ENCODE measurements around the gene ILK. TPM values are rescaled to one million over a fixed set of nuclear protein-coding genes. Genes with fewer than 3 reads are reported as not detected.

Gene ILK
- total RNA-seq, 1 donor from 2014 or later: 210 TPM

Other genes starting within 250 kb of the ILK start
- gene SMPD1, start 213.3 kb upstream of the ILK start, total RNA-seq: 60.9 TPM
- gene APBB1, start 184.7 kb upstream of the ILK start, total RNA-seq: 87.6 TPM
- gene HPX, start 162.8 kb upstream of the ILK start, total RNA-seq: not detected
- 14.4 TPM for gene TRIM3, start 129.8 kb upstream of the ILK start, total RNA-seq
- 15.2 TPM for gene ARFIP2, start 122.4 kb upstream of the ILK start, total RNA-seq
- gene TIMM10B, start 122.3 kb upstream of the ILK start, total RNA-seq: 17.9 TPM
- gene DNHD1, start 106.5 kb upstream of the ILK start, total RNA-seq: 5.5 TPM
- gene RRP8, start 158 bp upstream of the ILK start, total RNA-seq: 22.1 TPM
- gene TAF10, start 8.4 kb downstream of the ILK start, total RNA-seq: 89.4 TPM
- gene TPP1, start 15.6 kb downstream of the ILK start, total RNA-seq: 77.7 TPM
- gene DCHS1, start 52.0 kb downstream of the ILK start, total RNA-seq: 8.8 TPM
- gene MRPL17, start 79.6 kb downstream of the ILK start, total RNA-seq: 49.7 TPM
- gene OR2AG2, start 168.2 kb downstream of the ILK start, total RNA-seq: not detected
- gene OR2AG1, start 179.2 kb downstream of the ILK start, total RNA-seq: not detected
- gene OR6A2, start 195.9 kb downstream of the ILK start, total RNA-seq: not detected
- gene OR10A5, start 241.9 kb downstream of the ILK start, total RNA-seq: not detected

Measured in left ventricle myocardium superior (tissue), 1 donor.